IMR-90 (cell line): ENCODE results near the gene MOB3B.

Experiments used
- CTCF ChIP-seq: conservative IDR thresholded peaks from 2 replicates; pipeline ENCODE4 v1.5.1; 2012; ENCODE audit warnings: mild to moderate bottlenecking, low read depth, low read length, improper control_type of control experiment
- POLR2A ChIP-seq: IDR thresholded peaks from 2 replicates; pipeline ENCODE4 v1.6.1; 2012; ENCODE audit warnings: mild to moderate bottlenecking, low read depth, low read length
- RCOR1 ChIP-seq: IDR thresholded peaks from 2 replicates; pipeline ENCODE4 v1.6.1; 2012; ENCODE audit warnings: mild to moderate bottlenecking, low read length, improper control_type of control experiment; ENCODE audit not compliant: insufficient replicate concordance
- USF2 ChIP-seq: fragments of 150-350 bp; IDR thresholded peaks from 2 replicates; pipeline ENCODE4 v1.6.1; 2017; ENCODE audit warnings: mild to moderate bottlenecking, antibody characterized with exemption, low read length, low read depth
- TF ChIP-seq, protein P1 (sequence below): fragments of 150-350 bp; IDR thresholded peaks from 2 replicates; pipeline ENCODE4 v1.6.1; 2016; ENCODE audit warnings: low read depth, mild to moderate bottlenecking, low read length, moderate library complexity, borderline replicate concordance

GRCh38 chr9:27337833-27338526, 191.6 kb downstream of the MOB3B start:
- TF ChIP-seq RCOR1: no peak
- no peak for TF ChIP-seq POLR2A
- no peak for TF ChIP-seq CTCF
- TF ChIP-seq, protein P1, sequence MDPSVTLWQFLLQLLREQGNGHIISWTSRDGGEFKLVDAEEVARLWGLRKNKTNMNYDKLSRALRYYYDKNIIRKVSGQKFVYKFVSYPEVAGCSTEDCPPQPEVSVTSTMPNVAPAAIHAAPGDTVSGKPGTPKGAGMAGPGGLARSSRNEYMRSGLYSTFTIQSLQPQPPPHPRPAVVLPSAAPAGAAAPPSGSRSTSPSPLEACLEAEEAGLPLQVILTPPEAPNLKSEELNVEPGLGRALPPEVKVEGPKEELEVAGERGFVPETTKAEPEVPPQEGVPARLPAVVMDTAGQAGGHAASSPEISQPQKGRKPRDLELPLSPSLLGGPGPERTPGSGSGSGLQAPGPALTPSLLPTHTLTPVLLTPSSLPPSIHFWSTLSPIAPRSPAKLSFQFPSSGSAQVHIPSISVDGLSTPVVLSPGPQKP: no peak
- no peak for TF ChIP-seq USF2
